KOPT-K1 (cell line): ENCODE results near the gene TMEM181.
"Not testable (repeated sequence)": the region's sequence is repeated elsewhere in the genome, so short reads cannot be mapped to it uniquely, and the experiment has no call there.

ENCODE experiments used
- H3K27ac ChIP-seq: fragments of 200-600 bp; sonication (generic); 2 replicates; pipeline ENCODE4 v1.5.1; 2016; ENCODE audit warnings: antibody characterized with exemption, mild to moderate bottlenecking, low read depth, low read length; ENCODE audit not compliant: poor library complexity, severe bottlenecking
- H3K36me3 ChIP-seq: fragments of 200-600 bp; sonication (generic); 2 replicates; pipeline ENCODE4 v1.5.1; 2017; ENCODE audit warnings: antibody characterized with exemption, mild to moderate bottlenecking, low read length, moderate library complexity; ENCODE audit not compliant: insufficient read depth
- H3K9me3 ChIP-seq: fragments of 200-600 bp; sonication (generic); 2 replicates; pipeline ENCODE4 v1.5.1; 2017; ENCODE audit warnings: antibody characterized with exemption, low read length, mild to moderate bottlenecking; ENCODE audit not compliant: insufficient read depth, poor library complexity, severe bottlenecking

TMEM181 gene

GRCh38 chr6:158654498-158654897 is 94.6 kb downstream of the TMEM181 start:
- no peak overlapping the region for H3K27ac ChIP-seq
- H3K9me3 ChIP-seq = no peaks in the 10 kb centered on the region
- H3K36me3 ChIP-seq = no peaks in the 10 kb centered on the region

DNA sequence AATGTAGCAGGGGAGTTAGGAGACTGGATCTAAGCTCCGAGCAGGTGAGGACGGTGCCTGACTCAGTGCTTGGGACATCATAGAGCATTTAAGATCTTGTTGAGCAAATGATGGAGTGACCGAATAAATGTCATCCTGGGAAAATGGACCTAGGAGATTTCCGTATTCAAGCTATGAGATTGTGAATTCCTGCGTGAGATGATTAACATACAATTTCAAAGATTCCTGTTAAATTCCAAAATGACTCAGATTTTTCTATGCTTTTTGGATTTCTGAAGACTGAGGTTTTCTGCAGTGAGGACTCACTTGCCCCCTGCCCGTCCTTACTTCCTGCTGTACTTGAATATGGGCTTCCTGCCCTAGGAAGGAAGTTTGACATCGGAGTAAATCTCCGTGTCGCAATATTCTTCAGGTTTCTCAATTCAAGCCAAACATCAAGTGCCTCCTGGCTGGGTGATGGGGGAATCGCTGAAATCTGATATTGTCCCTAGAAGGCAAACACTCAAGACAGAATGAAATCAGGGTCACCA is 95.1 kb downstream of the TMEM181 start:
- Histone ChIP-seq H3K9me3 (no peaks in the 10 kb centered on the region), H3K27ac (no peak overlapping the region), H3K36me3 (no peaks in the 10 kb centered on the region)

DNA sequence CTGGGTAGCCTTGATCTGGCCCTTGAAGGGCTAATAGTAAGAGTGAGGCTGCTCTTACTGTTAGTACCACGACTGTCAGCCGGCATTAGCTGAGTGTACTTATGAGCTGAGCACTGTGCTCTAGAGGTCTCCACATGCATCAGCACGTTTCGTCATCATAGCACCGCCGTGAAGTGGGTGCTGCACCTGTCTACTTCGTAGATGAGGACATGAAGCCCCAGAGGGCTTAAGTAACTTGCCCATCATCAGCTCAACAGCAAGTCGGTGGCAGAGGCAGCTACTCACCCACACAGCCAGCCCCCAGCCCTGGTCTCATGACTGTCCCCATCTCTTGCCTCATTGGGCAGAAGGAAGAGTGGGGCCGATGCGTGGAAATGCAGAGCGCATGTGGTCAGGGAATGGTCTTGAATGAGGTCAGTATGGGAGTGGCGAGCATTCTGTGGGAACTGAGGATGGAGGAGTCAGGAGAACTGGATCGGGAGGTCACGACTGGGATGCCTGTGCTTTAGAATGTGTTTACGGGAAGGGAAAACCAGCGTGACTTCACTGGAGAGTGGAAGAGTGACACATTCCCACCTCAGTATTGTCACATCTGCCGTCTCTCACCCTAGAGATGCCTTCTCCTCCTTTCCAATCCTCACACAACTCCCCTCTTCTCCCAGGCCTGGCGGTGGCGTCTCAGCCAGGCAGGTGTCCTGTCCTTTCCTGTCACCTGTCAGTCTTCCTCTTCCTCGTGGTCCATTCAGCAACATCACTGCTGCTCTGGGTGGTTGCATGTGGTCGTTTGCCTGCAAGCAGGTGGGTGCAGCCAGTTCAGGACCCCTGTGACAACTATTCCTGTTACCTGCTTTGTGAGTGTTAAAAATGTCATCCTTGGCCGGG is 95.9 kb downstream of the TMEM181 start:
- Histone ChIP-seq H3K36me3 (no peaks in the 10 kb centered on the region), H3K9me3 (no peaks in the 10 kb centered on the region), H3K27ac (no peak overlapping the region)

DNA sequence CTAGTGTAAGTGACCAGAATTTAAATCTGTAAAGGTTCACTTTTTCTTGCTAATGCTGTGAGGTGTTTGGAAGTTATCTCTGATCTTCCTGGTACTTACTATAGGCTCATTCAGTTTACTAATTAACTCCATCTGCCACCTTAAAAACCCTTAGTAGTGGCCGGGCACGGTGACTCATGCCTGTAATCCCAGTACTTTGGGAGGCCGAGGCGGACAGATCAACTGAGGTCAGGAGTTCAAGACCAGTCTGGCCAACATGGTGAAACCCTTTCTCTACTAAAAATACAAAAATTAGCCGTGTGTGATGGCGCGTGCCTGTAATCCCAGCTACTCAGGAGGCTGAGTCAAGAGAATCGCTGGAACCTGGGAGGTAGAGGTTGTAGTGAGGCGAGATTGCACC is 97.1 kb downstream of the TMEM181 start:
- H3K27ac ChIP-seq, H3K36me3 ChIP-seq, H3K9me3 ChIP-seq: not testable (repeated sequence)

DNA sequence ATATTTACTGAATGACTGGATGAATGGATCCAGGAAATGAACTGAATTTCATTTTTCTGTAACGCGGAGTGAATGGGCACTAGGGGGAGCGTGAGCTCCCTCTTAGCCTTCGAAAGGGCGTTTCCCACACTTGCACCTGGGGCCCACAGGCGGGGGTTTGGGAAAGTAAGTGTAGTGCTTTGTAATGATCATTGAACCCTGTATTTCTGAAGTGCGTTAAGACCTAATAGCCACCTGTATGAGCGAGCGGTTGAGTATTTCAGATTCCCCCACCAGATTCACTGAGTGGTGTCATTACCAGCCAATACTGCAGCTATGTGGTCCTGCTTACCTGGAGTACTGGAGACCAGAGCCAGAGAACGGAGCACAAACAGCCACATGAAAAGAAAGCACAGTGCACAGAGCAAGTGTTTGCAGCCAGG is 100.5 kb downstream of the TMEM181 start:
- Histone ChIP-seq H3K9me3 (no peaks in the 10 kb centered on the region), H3K27ac (no peak overlapping the region), H3K36me3 (no peaks in the 10 kb centered on the region)

GRCh38 chr6:158661156-158661685 is 101.3 kb downstream of the TMEM181 start:
- Histone ChIP-seq H3K9me3 (no peaks in the 10 kb centered on the region), H3K36me3 (no peaks in the 10 kb centered on the region), H3K27ac (no peak overlapping the region)

- no peaks in the 10 kb centered on the region for H3K36me3 ChIP-seq
Observed at GRCh38 chr6:158662607-158662953, 102.7 kb downstream of the TMEM181 start.

GRCh38 chr6:158662954-158663624 is 103.2 kb downstream of the TMEM181 start:
- no peaks in the 10 kb centered on the region for H3K36me3 ChIP-seq
- no peaks in the 10 kb centered on the region for H3K9me3 ChIP-seq
- H3K27ac ChIP-seq = no peak overlapping the region

More at GRCh38 chr6:158662607-158662953, 102.7 kb downstream of the TMEM181 start:
- Histone ChIP-seq H3K27ac (no peak overlapping the region), H3K9me3 (no peaks in the 10 kb centered on the region)

DNA sequence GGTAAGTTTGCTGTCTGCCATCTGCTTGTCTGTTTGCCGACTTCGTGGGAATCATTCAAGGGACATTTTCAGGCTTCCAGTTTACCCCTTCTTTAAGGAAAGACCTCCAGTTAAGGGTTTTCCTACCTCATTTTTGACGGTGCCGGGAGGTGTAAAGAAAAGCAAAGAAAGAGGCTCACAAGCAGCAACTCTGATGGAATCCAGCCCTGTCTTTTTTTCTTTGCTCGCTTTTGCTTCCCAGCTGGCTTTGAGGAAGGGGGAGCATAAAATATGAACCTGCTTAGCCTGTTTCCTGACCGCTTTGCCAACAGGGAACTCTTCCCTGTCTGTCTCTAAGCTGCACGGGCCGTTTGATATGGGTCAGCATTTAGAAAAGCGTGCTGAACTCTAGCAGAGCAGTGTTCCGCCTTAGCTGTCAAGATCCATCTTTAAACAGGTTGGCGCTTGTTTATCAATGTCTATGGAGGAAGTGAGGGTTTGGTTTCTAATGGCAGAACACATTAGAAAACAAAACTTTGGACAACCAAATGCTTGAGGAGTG is 103.8 kb downstream of the TMEM181 start:
- Histone ChIP-seq H3K9me3 (no peaks in the 10 kb centered on the region), H3K27ac (no peak overlapping the region), H3K36me3 (no peaks in the 10 kb centered on the region)

- Histone ChIP-seq H3K27ac (no peak overlapping the region), H3K9me3 (no peaks in the 10 kb centered on the region), H3K36me3 (no peaks in the 10 kb centered on the region)
Observed at GRCh38 chr6:158665332-158665731, 105.4 kb downstream of the TMEM181 start.

DNA sequence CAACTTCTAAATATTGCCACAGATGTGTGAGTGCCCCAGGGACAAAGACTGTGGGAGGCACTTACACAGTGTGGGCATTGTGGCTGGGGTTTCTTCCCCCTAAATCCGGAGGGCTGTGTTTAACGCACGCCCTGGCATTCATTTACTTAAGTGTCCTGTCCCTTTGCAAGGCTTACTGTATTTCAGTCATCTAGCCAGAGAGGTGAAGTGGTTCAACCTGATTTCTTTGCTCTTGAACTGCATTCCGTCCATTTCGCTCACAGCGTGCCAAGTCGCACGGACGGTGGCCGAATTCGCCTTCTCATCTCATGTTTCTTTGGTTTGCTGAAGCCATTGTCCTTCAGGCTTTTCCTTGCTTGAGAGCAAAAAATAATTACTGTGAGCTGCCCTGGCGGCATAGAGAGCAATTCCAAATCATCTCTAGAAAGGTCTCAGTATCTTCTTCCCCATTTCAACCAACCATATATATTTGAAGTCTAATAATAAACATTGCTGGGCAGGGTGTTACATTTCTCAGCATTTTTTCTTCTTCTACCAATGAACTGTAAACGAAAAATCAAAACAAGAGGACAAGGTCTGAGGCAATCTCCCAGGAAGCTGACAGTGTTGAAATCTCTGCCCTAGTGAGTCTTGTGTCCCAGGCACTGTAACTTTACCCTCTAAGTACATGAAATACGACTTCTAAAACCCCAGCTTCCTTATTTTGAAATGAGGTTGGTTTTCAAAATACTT is 106.9 kb downstream of the TMEM181 start:
- Histone ChIP-seq H3K9me3 (no peaks in the 10 kb centered on the region), H3K27ac (no peak overlapping the region), H3K36me3 (no peaks in the 10 kb centered on the region)

GRCh38 chr6:158667360-158667981 is 107.6 kb downstream of the TMEM181 start:
- no peaks in the 10 kb centered on the region for H3K36me3 ChIP-seq
- no peak overlapping the region for H3K27ac ChIP-seq
- H3K9me3 ChIP-seq = no peaks in the 10 kb centered on the region

DNA sequence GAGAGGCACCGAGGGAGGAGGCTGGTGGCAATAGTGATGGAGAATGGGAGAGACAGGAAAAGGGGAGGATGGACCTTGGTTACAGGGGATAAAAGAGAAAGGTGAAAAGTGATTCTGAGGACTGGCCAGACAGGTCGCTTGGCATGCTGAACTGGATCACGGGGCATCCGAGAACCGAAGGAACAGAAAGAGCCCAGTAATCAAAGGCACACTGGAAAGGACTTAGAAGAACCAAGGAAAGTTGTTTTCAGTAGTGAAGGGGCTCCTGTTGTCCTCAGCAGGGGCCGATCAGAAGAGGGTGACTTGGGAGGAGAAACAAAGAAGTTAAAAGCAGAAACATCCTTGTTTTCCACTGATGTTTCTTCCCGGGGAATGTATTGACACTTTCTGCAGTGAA is 108.8 kb downstream of the TMEM181 start:
- no peaks in the 10 kb centered on the region for H3K36me3 ChIP-seq

More for the DNA sequence above, 108.8 kb downstream of the TMEM181 start:
- no peaks in the 10 kb centered on the region for H3K9me3 ChIP-seq
- no peak overlapping the region for H3K27ac ChIP-seq
